ENCODE measurements around the gene PP2D1.
A peak's percentile ranks its signal among the peaks of the same experiment; 100 is the strongest.

The PP2D1 gene

GRCh38 chr3:20055020-20055775 lies 43.1 kb upstream of the PP2D1 start:
- no peak for DNase-seq (ENCODE audit: low read depth)
- H3K4me3 ChIP-seq (ENCODE audit: low read depth, low read length): no peak overlapping the region
- TF ChIP-seq CTCF (conservative IDR thresholded peaks at IDR 0.05; ENCODE audit: low read depth, low read length): no peak

DNA sequence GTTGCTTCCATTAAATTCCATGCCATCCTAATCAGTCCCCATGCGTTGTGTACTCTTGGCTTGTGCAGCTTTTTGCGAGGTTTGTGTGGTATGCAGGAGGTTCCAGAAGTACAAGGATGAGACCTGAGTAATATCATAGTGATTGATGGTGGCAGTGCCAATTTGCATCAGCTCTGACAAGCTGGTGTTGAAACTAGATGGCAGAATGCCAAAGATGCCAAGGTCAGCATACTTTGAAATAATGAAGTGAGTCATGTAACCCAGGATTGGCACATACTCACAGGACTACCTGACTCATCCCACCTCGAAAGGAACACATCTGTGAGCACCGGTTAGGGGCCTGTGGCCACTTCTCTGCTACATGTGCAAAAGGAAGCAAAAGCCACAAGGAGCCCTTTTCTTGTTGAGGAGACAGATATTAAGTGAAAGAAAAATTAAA lies 42.5 kb upstream of the PP2D1 start:
- peak; percentile 74 for DNase-seq (ENCODE audit: low read depth)
- no peak for TF ChIP-seq CTCF (conservative IDR thresholded peaks at IDR 0.05; ENCODE audit: low read depth, low read length)
- no peak overlapping the region for H3K4me3 ChIP-seq (ENCODE audit: low read depth, low read length)

DNA sequence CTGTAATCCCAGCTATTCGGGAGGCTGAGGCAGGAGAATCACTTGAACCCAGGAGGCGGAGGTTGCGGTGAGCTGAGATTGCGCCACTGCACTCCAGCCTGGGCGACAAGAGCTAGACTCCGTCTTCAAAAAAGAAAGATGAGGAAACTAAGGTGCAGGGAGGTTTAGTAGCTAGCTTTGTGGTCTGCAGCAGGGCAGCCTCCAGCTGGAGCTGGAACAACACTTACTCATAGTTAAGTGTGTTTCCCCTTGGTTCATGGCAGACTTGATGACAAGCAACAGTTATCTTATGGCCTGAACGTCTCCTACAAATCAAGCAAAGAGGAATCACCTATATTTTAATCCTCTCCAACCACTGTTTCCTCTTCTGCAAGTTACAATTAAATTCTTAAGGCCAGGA lies 40.8 kb upstream of the PP2D1 start:
- no peak for TF ChIP-seq CTCF (conservative IDR thresholded peaks at IDR 0.05; ENCODE audit: low read depth, low read length)
- H3K4me3 ChIP-seq (ENCODE audit: low read depth, low read length): no peak overlapping the region
- no peak for DNase-seq (ENCODE audit: low read depth)

- TF ChIP-seq CTCF (conservative IDR thresholded peaks at IDR 0.05; ENCODE audit: low read depth, low read length): no peak
- no peak overlapping the region for H3K4me3 ChIP-seq (ENCODE audit: low read depth, low read length)
- no peak for DNase-seq (ENCODE audit: low read depth)
These were observed 39.2 kb upstream of the PP2D1 start for GRCh38 chr3:20051123-20051806.

- H3K4me3 ChIP-seq (ENCODE audit: low read depth, low read length): no peak overlapping the region
These were observed 36.2 kb upstream of the PP2D1 start for GRCh38 chr3:20047976-20048883.

DNA sequence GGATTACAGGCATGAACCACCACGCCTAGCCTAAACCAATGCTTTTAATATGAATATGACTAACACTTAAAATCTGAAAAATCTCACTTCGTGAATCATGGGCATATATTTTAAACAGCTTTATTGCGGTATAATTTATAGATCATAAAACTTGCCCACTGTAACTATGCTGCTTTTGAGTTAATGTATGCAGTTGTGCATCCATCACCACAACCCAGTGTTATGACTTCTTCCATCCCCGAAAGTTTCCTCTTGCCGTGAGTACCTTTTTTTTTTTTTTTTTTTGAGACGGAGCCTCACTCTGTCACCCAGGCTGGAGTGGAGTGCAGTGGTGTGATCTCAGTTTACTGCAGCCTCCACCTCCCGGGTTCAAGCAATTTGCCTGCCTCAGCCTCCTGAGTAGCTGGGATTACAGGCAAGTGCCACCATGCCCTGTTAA lies 35.3 kb upstream of the PP2D1 start:
- TF ChIP-seq CTCF (conservative IDR thresholded peaks at IDR 0.05; ENCODE audit: low read depth, low read length): no peak
- no peak for DNase-seq (ENCODE audit: low read depth)
- H3K4me3 ChIP-seq (ENCODE audit: low read depth, low read length): no peak overlapping the region

More at GRCh38 chr3:20047976-20048883, 36.2 kb upstream of the PP2D1 start:
- no peak for TF ChIP-seq CTCF (conservative IDR thresholded peaks at IDR 0.05; ENCODE audit: low read depth, low read length)
- no peak for DNase-seq (ENCODE audit: low read depth)

Measured in choroid plexus epithelial cell (primary cell).